Sigmoid colon (tissue), 4 donors: Measurements from ENCODE around the gene TRANK1.

ENCODE experiments used
- CTCF ChIP-seq, 4 experiments: fragments of 450-650 bp in 3 of 4; fragments of 200-600 bp in 1 of 4; IDR thresholded peaks; one replicate each; pipeline ENCODE4 v1.5.1; 2016 to 2019; ENCODE audit warnings: antibody characterized with exemption in 4 of 4, mild to moderate bottlenecking in 3 of 4, moderate library complexity in 2 of 4
- EP300 ChIP-seq, 4 donors: sonication (generic); formaldehyde crosslinking; IDR thresholded peaks; one replicate each; pipeline ENCODE4 v1.6.1; 2017; ENCODE audit warnings: antibody characterized with exemption in 4 of 4
- POLR2AphosphoS5 ChIP-seq, 4 donors: sonication (generic); formaldehyde crosslinking; IDR thresholded peaks; one replicate each; pipeline ENCODE4 v1.6.1; 2017; ENCODE audit warnings: antibody characterized with exemption in 4 of 4

- no peak for TF ChIP-seq CTCF (IDR thresholded peaks at IDR 0.05)
- no peak for TF ChIP-seq POLR2AphosphoS5 (IDR thresholded peaks at IDR 0.05)
- no peak for TF ChIP-seq EP300 (IDR thresholded peaks at IDR 0.05)
Measured at GRCh38 chr3:36991147-36991546, 46.3 kb upstream of the TRANK1 start.
